KMS-11 (cell line): ENCODE data around the gene OCRL.

Experiments used
- H2AFZ ChIP-seq: fragments of 200-600 bp; sonication (generic); 2 replicates; pipeline ENCODE4 v1.6.1; 2016; ENCODE audit warnings: antibody characterized with exemption, mixed run types, low read depth
- H3K27ac ChIP-seq: fragments of 200-600 bp; sonication (generic); 2 replicates; pipeline ENCODE4 v1.6.1; 2016; ENCODE audit warnings: mild to moderate bottlenecking, mixed run types
- H3K27me3 ChIP-seq: fragments of 200-600 bp; sonication (generic); 2 replicates; pipeline ENCODE4 v1.6.1; 2017; ENCODE audit warnings: mild to moderate bottlenecking, low read depth, mixed run types, moderate library complexity; ENCODE audit not compliant: insufficient read depth
- H3K36me3 ChIP-seq: fragments of 200-600 bp; sonication (generic); 2 replicates; pipeline ENCODE4 v1.6.1; 2017; ENCODE audit warnings: mild to moderate bottlenecking, mixed run types; ENCODE audit not compliant: insufficient read depth
- H3K4me1 ChIP-seq: fragments of 200-600 bp; sonication (generic); 2 replicates; pipeline ENCODE4 v1.6.1; 2016; ENCODE audit warnings: mild to moderate bottlenecking, low read depth, mixed run types; ENCODE audit not compliant: poor library complexity, severe bottlenecking
- H3K4me2 ChIP-seq: fragments of 200-600 bp; sonication (generic); 2 replicates; pipeline ENCODE4 v1.7.0; 2016; ENCODE audit warnings: mild to moderate bottlenecking, mixed run types
- H3K4me3 ChIP-seq: fragments of 200-600 bp; sonication (generic); IDR thresholded peaks from 2 replicates; pipeline ENCODE4 v1.6.1; 2017; ENCODE audit warnings: low read depth, low read length, mixed read lengths; ENCODE audit not compliant: insufficient read depth
- H3K79me2 ChIP-seq: fragments of 200-600 bp; sonication (generic); 2 replicates; pipeline ENCODE4 v1.6.1; 2016; ENCODE audit warnings: low read depth, mixed run types; ENCODE audit not compliant: insufficient read depth
- H3K9ac ChIP-seq: fragments of 200-600 bp; sonication (generic); 2 replicates; pipeline ENCODE4 v1.6.1; 2016; ENCODE audit warnings: mild to moderate bottlenecking, mixed run types
- H4K20me1 ChIP-seq: fragments of 200-600 bp; sonication (generic); 2 replicates; pipeline ENCODE4 v1.6.1; 2016; ENCODE audit warnings: mild to moderate bottlenecking, mixed run types; ENCODE audit not compliant: insufficient read depth
- CTCF ChIP-seq: fragments of 200-600 bp; sonication (generic); conservative IDR thresholded peaks from 2 replicates; pipeline ENCODE4 v1.6.1; 2017; ENCODE audit warnings: low read depth, mild to moderate bottlenecking, antibody characterized with exemption, low read length, moderate library complexity, mixed read lengths

OCRL gene

GRCh38 chrX:129641941-129642340, 101.9 kb downstream of the OCRL start:
- no peak overlapping the region for H3K9ac ChIP-seq
- H4K20me1 ChIP-seq, result no peaks in the 10 kb centered on the region
- no peaks in the 10 kb centered on the region for H3K79me2 ChIP-seq
- no peak overlapping the region for H2AFZ ChIP-seq
- H3K27ac ChIP-seq, result no peak overlapping the region
- H3K36me3 ChIP-seq, result no peaks in the 10 kb centered on the region
- H3K4me2 ChIP-seq, result no peak overlapping the region
- H3K27me3 ChIP-seq, result no peaks in the 10 kb centered on the region
- no peak overlapping the region for H3K4me3 ChIP-seq
- H3K4me1 ChIP-seq, result peaks cover 7% of the 10 kb centered on the region
- TF ChIP-seq CTCF, result no peak
